ENCODE data around the gene S1PR3.
"Not testable (repeated sequence)": the region's sequence is repeated elsewhere in the genome, so short reads cannot be mapped to it uniquely, and the experiment has no call there.

S1PR3 gene

GRCh38 chr9:88991066-88992034 is at the start of gene S1PR3:
S1PR3 (plus strand) TSS chr9:88991468; CDS start chr9:89001201, 9,733 bp downstream.
- peak; percentile 24 for DNase-seq

- not testable (repeated sequence) for DNase-seq
Observed at GRCh38 chr9:88941586-88941985, 49.7 kb upstream of the S1PR3 start.

- no peak for DNase-seq
Observed at GRCh38 chr9:88942411-88942810, 48.9 kb upstream of the S1PR3 start.

- no peak for DNase-seq
Observed at GRCh38 chr9:88945636-88946333, 45.5 kb upstream of the S1PR3 start.

GRCh38 chr9:88947581-88948573 is 43.4 kb upstream of the S1PR3 start:
- no peak for DNase-seq

- DNase-seq, result no peak
Observed at GRCh38 chr9:88949425-88949824, 41.8 kb upstream of the S1PR3 start.

GRCh38 chr9:88949961-88950340 is 41.3 kb upstream of the S1PR3 start:
- no peak for DNase-seq

GRCh38 chr9:88950341-88951154 is 40.7 kb upstream of the S1PR3 start:
- DNase-seq, result peak; percentile 68

- DNase-seq, result no peak
Observed at GRCh38 chr9:88951155-88951542, 40.1 kb upstream of the S1PR3 start.

GRCh38 chr9:88952086-88952615 is 39.1 kb upstream of the S1PR3 start:
- DNase-seq, result no peak

GRCh38 chr9:88952976-88953375 is 38.3 kb upstream of the S1PR3 start:
- DNase-seq, result no peak

- DNase-seq, result peak; percentile 43
Observed at GRCh38 chr9:88953381-88954029, 37.8 kb upstream of the S1PR3 start.

- peak; percentile 51 for DNase-seq
Observed at GRCh38 chr9:88954066-88954465, 37.2 kb upstream of the S1PR3 start.

- DNase-seq, result no peak
Observed at GRCh38 chr9:88957526-88957925, 33.7 kb upstream of the S1PR3 start.

- DNase-seq, result no peak
Observed at GRCh38 chr9:88959727-88960469, 31.4 kb upstream of the S1PR3 start.

GRCh38 chr9:88960632-88961031 is 30.6 kb upstream of the S1PR3 start:
- no peak for DNase-seq

- no peak for DNase-seq
Observed at GRCh38 chr9:88965473-88965872, 25.8 kb upstream of the S1PR3 start.

- no peak for DNase-seq
Observed at GRCh38 chr9:88966894-88967676, 24.2 kb upstream of the S1PR3 start.

- DNase-seq, result no peak
Observed at GRCh38 chr9:88968799-88969198, 22.5 kb upstream of the S1PR3 start.

All from MV-4-11 (cell line).